Osteocyte (in vitro differentiated cells): Measurements from ENCODE around the gene SIPA1. TPM values are rescaled to one million over a fixed set of nuclear protein-coding genes. Genes with fewer than 3 reads are reported as not detected.
A peak's percentile ranks its signal among the peaks of the same experiment; 100 is the strongest.

Experiments used
- DNase-seq: peaks from one replicate; pipeline ENCODE4 v3.0.0; 2021; ENCODE audit warnings: mixed read lengths; ENCODE audit not compliant: unreplicated experiment; ENCODE audit errors: extremely low spot score
- H3K27ac Mint-ChIP-seq: one replicate; pipeline ENCODE4 v1.8.0; 2021; ENCODE audit warnings: mild to moderate bottlenecking, mixed read lengths; ENCODE audit not compliant: unreplicated experiment
- H3K27me3 Mint-ChIP-seq: one replicate; pipeline ENCODE4 v1.8.0; 2021; ENCODE audit warnings: mixed read lengths; ENCODE audit not compliant: unreplicated experiment
- H3K36me3 Mint-ChIP-seq: one replicate; pipeline ENCODE4 v1.8.0; 2021; ENCODE audit warnings: mixed read lengths; ENCODE audit not compliant: unreplicated experiment
- H3K4me1 Mint-ChIP-seq: one replicate; pipeline ENCODE4 v1.8.0; 2021; ENCODE audit warnings: mixed read lengths; ENCODE audit not compliant: unreplicated experiment
- H3K4me3 Mint-ChIP-seq: one replicate; pipeline ENCODE4 v1.8.0; 2021; ENCODE audit warnings: mild to moderate bottlenecking, moderate library complexity, mixed read lengths; ENCODE audit not compliant: unreplicated experiment
- H3K9me3 Mint-ChIP-seq: one replicate; pipeline ENCODE4 v1.8.0; 2021; ENCODE audit warnings: mixed read lengths; ENCODE audit not compliant: unreplicated experiment
- total RNA-seq: library from RNA; stranded (reverse); gene quantifications from 2 replicates; pipeline ENCODE4 v1.2.1, GENCODE V29; 2021
- TF ChIP-seq, protein P1 (sequence below): fragments of 200-600 bp; sonication (generic); IDR thresholded peaks from 2 replicates; pipeline ENCODE4 v1.5.0; 2021; ENCODE audit warnings: antibody characterized with exemption, mild to moderate bottlenecking, moderate library complexity

The SIPA1 gene
- total RNA-seq, 1 donor from 2014 or later: 34.7 TPM

DNA sequence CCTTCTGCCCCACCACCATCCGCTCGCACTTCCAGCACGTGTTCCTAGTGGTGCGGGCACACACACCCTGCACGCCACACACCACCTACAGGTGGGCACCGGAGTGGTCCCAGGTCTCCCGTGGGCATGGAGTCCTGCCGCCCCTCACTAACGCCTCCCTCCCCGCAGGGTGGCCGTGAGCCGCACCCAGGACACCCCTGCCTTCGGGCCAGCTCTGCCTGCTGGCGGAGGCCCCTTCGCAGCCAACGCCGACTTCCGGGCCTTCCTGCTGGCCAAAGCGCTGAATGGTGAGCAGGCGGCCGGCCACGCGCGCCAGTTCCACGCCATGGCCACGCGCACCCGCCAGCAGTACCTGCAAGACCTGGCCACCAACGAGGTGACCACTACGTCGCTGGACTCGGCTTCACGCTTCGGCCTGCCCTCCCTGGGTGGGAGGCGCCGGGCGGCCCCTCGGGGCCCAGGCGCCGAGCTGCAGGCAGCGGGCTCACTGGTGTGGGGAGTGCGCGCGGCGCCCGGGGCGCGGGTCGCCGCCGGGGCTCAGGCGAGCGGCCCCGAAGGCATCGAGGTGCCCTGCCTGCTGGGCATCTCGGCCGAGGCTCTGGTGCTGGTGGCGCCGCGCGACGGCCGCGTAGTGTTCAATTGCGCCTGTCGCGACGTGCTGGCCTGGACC, 8.5 kb downstream of the SIPA1 start:
- H3K27me3 Mint-ChIP-seq: no peaks in the 10 kb centered on the region
- DNase-seq: no peak
- H3K9me3 Mint-ChIP-seq: no peaks in the 10 kb centered on the region
- H3K4me3 Mint-ChIP-seq: no peak overlapping the region
- peaks cover 12% of the 10 kb centered on the region for H3K4me1 Mint-ChIP-seq
- TF ChIP-seq, protein P1, sequence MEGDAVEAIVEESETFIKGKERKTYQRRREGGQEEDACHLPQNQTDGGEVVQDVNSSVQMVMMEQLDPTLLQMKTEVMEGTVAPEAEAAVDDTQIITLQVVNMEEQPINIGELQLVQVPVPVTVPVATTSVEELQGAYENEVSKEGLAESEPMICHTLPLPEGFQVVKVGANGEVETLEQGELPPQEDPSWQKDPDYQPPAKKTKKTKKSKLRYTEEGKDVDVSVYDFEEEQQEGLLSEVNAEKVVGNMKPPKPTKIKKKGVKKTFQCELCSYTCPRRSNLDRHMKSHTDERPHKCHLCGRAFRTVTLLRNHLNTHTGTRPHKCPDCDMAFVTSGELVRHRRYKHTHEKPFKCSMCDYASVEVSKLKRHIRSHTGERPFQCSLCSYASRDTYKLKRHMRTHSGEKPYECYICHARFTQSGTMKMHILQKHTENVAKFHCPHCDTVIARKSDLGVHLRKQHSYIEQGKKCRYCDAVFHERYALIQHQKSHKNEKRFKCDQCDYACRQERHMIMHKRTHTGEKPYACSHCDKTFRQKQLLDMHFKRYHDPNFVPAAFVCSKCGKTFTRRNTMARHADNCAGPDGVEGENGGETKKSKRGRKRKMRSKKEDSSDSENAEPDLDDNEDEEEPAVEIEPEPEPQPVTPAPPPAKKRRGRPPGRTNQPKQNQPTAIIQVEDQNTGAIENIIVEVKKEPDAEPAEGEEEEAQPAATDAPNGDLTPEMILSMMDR: no peak
- H3K27ac Mint-ChIP-seq: no peak overlapping the region
- H3K36me3 Mint-ChIP-seq: no peaks in the 10 kb centered on the region

DNA sequence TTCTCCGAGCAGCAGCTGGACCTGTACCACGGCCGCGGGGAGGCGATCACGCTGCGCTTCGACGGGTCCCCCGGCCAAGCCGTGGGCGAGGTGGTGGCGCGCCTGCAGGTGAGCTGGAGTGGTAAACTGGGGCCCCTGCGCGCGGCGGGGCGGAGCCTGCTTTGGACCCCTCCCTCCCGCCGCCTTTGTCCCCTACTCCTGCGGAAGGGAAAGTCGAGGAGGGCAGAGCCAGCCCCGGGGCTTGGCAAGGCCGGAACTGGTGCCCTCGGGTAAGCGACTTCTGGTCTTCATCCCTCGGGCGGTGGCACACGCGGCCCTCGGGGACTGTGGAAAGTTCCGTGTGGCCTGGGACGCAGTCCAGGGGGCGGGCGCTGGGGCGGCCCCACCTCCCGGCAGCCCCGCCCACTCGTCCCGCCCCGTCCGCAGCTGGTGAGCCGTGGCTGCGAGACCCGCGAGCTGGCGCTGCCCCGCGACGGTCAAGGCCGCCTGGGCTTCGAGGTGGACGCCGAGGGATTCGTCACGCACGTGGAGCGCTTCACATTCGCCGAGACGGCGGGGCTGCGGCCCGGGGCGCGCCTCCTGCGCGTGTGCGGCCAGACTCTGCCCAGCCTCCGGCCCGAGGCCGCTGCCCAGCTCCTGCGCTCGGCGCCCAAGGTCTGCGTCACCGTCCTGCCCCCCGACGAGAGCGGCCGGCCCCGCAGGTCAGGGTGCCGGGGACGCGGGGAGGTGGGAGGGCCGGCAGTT, 9.2 kb downstream of the SIPA1 start:
- Mint-ChIP-seq H3K27ac (no peak overlapping the region), H3K4me1 (peaks cover 19% of the 10 kb centered on the region), H3K27me3 (no peaks in the 10 kb centered on the region), H3K4me3 (no peak overlapping the region), H3K9me3 (no peaks in the 10 kb centered on the region), H3K36me3 (no peaks in the 10 kb centered on the region)
- no peak for DNase-seq
- TF ChIP-seq, protein P1: no peak

DNA sequence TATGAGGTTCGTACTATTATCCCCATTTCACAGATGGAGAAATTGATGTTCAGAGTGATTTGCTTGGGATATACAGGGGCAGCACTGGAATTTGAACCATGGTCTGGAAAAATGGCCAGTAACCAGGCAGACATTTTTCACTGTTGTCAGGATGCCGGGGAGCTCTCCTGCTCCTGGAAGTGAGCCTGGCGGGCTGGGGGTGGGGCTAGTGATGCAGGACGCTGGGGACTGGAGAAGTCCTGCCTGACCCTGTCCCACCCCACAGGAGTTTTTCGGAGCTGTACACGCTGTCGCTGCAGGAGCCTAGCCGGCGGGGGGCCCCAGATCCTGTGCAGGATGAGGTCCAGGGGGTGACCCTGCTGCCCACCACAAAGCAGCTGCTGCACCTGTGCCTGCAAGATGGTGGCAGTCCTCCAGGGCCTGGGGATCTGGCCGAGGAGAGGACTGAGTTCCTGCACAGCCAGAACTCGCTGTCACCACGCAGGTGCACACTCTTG, 11.1 kb downstream of the SIPA1 start:
- Mint-ChIP-seq H3K4me3 (no peak overlapping the region), H3K4me1 (peaks cover 27% of the 10 kb centered on the region), H3K27me3 (no peaks in the 10 kb centered on the region), H3K27ac (no peak overlapping the region), H3K9me3 (no peaks in the 10 kb centered on the region), H3K36me3 (no peaks in the 10 kb centered on the region)
- no peak for DNase-seq
- TF ChIP-seq, protein P1: no peak

DNA sequence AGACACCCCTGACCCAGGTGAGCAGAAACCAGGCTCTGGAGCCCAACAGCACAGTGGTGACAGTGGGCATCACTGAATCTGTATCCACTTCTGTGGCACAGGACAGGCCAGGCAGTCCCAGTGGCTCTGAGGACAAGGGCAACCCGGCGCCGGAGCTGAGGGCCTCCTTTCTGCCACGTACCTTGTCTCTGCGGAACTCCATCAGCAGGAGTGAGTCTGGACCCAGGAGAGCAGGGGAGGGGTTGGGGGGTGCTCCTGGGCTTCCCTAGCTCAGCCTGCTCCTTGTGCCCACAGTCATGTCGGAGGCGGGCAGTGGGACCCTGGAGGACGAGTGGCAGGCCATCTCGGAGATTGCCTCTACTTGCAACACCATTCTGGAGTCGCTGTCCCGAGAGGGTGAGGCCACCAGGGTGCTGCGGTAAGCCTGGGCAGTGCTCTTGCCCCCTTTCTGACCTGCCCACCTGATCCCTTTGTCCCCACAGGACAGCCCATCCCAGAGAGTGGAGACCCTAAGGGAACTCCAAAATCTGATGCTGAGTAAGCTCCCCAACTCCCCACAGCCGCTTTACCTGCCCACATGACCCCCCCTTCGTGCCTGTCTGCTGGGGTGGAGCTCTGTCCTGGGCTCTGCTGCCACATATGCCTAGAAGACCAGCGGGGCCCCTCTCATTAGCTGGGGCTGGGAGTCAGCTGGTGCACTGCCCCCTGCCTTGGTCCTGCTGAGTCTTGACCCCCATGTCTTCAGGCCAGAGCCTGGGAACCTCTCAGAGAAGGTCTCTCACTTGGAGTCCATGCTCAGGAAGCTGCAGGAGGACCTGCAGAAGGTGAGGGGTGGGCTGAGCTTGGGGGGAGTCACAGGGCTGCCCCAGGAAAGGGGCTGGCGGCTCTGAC, 12.0 kb downstream of the SIPA1 start:
- Mint-ChIP-seq H3K36me3 (peaks cover under 1% of the 10 kb centered on the region), H3K4me3 (no peak overlapping the region), H3K27me3 (no peaks in the 10 kb centered on the region), H3K9me3 (no peaks in the 10 kb centered on the region), H3K4me1 (peaks cover 28% of the 10 kb centered on the region), H3K27ac (peak overlapping the region; percentile 43)
- no peak for DNase-seq
- TF ChIP-seq, protein P1: no peak
